GM21390 (cell line): ENCODE measurements around the gene RUFY1.
"Not testable (repeated sequence)": the region's sequence is repeated elsewhere in the genome, so short reads cannot be mapped to it uniquely, and the experiment has no call there.

Source experiments
- ATAC-seq: cut with Tn5 transposase; IDR thresholded peaks from one replicate; pipeline ENCODE4 v1.9.1; 2021; ENCODE audit not compliant: unreplicated experiment

RUFY1 gene

GRCh38 chr5:179536676-179537075, 13.7 kb upstream of the RUFY1 start:
- ATAC-seq: no peak

DNA sequence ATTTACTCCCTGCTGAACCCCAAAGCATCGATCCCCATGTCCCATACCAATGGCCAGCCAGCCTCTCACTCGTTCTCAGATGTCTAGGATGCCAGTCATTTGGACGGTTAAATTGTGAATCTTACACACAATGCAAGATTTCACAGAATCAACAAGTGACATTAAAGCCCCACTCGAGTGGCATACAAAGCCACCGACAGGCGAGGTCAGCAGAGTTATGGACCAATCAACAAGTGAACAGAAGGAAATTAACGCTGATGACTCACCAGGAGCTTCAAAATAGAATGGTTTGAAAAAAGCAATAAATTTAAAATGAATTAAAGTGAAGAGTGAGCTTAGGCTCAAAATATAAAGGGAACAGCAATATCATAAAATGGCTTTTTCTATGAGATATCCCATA, 8.2 kb upstream of the RUFY1 start:
- no peak for ATAC-seq

GRCh38 chr5:179543275-179543674, 7.1 kb upstream of the RUFY1 start:
- not testable (repeated sequence) for ATAC-seq

- ATAC-seq: no peak
Observed at GRCh38 chr5:179553006-179553405, 2.7 kb downstream of the RUFY1 start.

- no peak for ATAC-seq
Observed at GRCh38 chr5:179553875-179554274, 3.5 kb downstream of the RUFY1 start.

GRCh38 chr5:179554981-179555380, 4.6 kb downstream of the RUFY1 start:
- no peak for ATAC-seq

- not testable (repeated sequence) for ATAC-seq
Observed at GRCh38 chr5:179558261-179558799, 8.0 kb downstream of the RUFY1 start.

DNA sequence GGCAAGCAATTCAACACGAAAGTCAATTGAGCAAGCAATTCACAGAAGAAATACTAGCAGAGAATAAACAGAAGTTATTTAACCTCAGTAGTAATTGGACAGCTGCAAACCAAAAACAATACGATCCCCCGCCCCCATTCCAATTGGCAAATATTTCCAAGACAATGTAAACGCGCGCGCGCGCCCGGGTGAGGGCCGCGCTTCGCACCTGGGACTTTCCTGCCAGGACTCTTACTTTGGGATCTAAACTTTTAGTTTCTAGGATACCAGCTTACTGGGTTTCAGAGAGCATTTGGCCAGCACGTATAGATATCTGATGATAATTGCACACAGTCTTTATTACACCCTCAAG, 8.6 kb downstream of the RUFY1 start:
- ATAC-seq: no peak

- peak; percentile 99 for ATAC-seq
Observed at GRCh38 chr5:179559284-179560252, 9.2 kb downstream of the RUFY1 start.

DNA sequence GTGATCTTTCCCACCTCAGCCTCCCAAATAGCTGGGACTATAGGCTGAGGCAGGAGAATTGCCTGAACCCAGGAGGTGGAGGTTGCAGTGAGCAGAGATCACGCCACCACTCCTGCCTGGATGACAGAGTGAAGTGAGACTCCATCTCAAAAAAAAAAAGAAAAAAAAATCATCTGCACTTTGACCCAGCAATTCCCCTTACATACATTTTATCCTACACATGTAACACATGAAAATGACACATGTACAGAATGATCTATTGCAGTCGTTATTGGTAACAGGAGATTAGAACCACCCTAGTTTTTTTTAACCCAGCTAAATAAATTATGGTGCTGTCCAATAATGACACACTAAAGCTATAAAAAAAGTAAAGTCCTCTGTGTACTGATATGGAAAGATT, 14.2 kb downstream of the RUFY1 start:
- no peak for ATAC-seq

GRCh38 chr5:179568721-179569120, 18.4 kb downstream of the RUFY1 start:
- ATAC-seq: no peak

DNA sequence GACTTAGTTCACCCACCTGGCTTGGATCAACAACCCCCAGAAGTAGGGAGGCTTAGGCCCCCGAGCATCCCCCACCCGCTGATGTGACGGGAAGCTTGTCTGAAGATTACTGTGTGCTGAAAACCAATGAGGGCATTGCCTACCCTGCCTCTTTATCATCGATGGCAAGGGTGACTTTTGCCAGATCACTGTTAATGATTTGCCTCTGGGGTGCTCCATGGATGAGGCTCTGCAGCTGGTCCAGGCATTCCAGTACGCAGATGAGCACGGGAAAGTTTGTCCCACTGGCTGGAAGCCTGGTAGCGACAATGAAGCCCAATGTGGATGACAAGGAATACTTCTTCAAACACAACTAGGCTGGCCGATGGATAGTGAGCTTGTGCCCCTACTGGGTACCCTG, 22.0 kb downstream of the RUFY1 start:
- ATAC-seq: no peak

DNA sequence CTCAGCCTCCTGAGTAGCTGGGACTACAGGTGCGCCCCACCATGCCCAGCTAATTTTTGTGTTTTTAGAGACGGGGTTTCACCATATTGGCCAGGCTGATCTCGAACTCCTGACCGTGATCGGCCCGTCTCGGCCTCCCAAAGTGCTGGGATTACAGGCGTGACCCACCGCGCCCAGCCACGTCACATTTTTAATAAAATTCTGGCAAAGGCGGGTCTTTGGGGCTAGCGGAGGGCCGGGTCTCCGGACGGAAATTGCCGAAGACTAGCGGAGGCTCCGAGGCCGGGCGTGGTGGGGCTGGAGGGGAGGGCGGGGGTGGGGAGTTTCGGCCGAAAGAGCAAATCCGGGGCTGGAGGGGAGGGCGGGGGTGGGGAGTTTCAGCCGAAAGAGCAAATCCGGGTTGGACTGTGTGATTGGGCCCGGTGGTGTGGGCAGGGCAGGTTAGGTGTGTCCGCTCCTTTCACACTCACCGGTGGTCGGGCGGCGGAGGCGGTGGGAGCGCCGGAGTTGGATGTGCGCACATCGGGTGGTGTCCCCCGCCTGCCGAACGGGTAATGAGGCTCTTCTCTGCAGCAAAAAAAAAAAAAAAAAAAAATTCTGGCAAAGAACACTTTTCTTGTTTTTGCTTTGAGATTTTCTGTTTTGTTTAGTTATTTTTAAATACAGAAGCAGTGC, 27.1 kb downstream of the RUFY1 start:
- no peak for ATAC-seq

- ATAC-seq: no peak
Observed at GRCh38 chr5:179585941-179586401, 35.6 kb downstream of the RUFY1 start.

DNA sequence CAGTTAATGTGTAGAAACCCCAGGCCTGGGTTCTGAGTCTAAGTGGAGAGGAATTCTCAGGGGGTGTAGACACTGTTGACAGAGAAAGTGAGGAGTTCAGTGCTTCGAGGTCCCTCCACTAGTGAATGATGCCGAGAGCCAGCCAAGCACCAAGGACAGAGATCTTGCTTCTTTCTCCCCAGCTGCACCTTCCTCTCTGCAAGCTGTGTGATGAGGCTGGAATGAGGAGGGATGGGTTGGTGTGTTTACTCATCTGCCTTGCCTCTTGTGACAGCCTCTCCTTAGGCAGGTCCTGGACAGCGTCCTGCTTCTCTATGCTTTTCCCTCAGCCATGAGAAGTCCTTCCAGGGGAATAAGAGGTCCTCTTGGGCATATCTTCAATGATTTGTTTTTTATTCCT, 37.8 kb downstream of the RUFY1 start:
- no peak for ATAC-seq

DNA sequence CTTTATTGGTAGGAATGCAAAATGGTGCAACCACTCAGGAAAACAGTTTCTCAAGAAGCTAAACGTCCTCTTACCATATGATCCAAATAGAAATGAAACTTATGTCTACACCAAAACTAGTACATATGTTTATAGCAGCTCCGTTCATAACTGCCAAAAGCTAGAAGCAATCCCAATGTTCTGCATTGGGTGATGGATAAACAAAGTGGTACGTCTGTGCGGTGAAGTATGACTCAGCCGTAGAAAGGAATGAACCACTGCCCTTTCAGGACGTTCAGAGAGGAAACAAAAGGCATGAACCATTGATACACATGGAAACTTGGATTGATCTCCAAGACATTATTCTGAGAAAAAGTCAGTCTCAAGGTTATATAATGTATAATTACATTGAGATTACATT, 45.6 kb downstream of the RUFY1 start:
- no peak for ATAC-seq

DNA sequence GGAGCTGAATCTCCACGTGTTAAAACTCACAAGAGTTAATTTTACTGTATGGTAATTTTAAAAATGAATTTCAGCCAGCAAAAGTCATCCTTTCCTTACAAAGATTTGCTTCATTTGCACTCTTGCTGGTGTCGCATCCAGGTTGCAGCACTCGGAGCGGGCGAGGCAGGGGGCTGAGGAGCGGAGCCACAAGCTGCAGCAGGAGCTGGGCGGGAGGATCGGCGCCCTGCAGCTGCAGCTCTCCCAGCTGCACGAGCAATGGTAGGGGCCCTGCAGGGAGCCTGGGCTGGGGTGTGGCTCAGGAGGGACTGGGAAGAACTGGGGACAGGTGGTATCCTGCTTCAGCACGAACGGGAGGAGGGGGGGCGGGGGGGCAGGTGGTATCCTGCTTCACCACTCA, 46.1 kb downstream of the RUFY1 start:
- ATAC-seq: no peak

DNA sequence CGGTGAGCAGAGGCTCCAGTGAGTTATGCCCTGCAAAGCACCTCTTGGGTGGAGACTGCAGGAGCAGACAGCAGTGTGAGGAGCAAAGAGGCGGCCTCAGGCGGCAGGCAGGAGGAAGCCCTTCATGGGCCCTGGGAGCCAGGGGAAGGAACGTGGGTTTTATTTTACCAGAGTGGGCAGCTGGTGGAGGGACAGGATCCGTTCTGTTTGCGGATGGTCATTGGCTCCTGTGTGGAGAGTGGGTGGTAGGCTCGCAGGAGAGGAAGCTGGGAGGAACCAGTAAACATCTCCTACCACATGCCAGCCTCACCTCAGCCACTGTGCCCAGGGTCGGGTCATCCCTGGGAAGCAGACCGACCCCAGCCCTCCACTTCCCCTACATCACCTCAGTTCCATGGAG, 48.7 kb downstream of the RUFY1 start:
- no peak for ATAC-seq

DNA sequence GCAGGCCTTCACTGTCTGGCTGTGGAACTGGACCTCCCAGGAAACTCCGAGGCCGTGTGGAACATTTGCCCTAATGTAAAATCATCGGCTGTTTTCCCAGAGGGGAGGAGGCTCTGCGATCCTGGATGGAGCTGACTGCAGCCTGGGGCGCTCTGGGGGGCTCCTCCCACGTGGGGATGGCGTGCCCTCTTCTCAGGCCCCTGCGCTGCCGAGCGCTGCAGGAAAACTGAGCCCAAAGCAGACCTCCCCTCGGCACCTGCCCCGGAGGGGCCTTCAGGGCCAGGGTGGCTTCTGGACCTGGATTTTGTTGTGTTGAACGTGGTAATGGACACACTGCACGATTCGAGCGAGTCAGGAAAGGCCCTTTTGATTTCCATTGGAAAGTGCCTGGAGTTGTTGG, 49.2 kb downstream of the RUFY1 start:
- no peak for ATAC-seq

- ATAC-seq: no peak
Observed at GRCh38 chr5:179599973-179600372, 49.6 kb downstream of the RUFY1 start.

GRCh38 chr5:179601871-179602625, 51.7 kb downstream of the RUFY1 start:
- no peak for ATAC-seq
